Endothelial cell (in vitro differentiated cells): Measurements from ENCODE around the gene ANGEL2. TPM values are rescaled to one million over a fixed set of nuclear protein-coding genes. Genes with fewer than 3 reads are reported as not detected.

ENCODE experiments used
- DNase-seq: peaks from one replicate; pipeline ENCODE4 v3.0.0; 2021; ENCODE audit warnings: low spot score
- H3K27ac Mint-ChIP-seq: one replicate; pipeline ENCODE4 v1.8.0; 2021; ENCODE audit warnings: mixed read lengths, inconsistent platforms; ENCODE audit not compliant: unreplicated experiment
- H3K27me3 Mint-ChIP-seq: one replicate; pipeline ENCODE4 v1.8.0; 2021; ENCODE audit warnings: mild to moderate bottlenecking, moderate library complexity, mixed read lengths, inconsistent platforms; ENCODE audit not compliant: unreplicated experiment
- H3K36me3 Mint-ChIP-seq: one replicate; pipeline ENCODE4 v1.8.0; 2021; ENCODE audit warnings: mild to moderate bottlenecking, low read depth, mixed read lengths, inconsistent platforms; ENCODE audit not compliant: unreplicated experiment
- H3K4me1 Mint-ChIP-seq: one replicate; pipeline ENCODE4 v1.8.0; 2021; ENCODE audit warnings: mild to moderate bottlenecking, mixed read lengths, inconsistent platforms; ENCODE audit not compliant: unreplicated experiment
- H3K4me3 Mint-ChIP-seq: one replicate; pipeline ENCODE4 v1.8.0; 2021; ENCODE audit warnings: mild to moderate bottlenecking, mixed read lengths, inconsistent platforms; ENCODE audit not compliant: unreplicated experiment
- H3K9me3 Mint-ChIP-seq: one replicate; pipeline ENCODE4 v1.8.0; 2021; ENCODE audit warnings: mixed read lengths, inconsistent platforms; ENCODE audit not compliant: unreplicated experiment
- CTCF ChIP-seq: fragments of 200-600 bp; sonication (generic); IDR thresholded peaks from one replicate; pipeline ENCODE4 v1.5.0; 2021; ENCODE audit warnings: antibody characterized with exemption; ENCODE audit not compliant: unreplicated experiment
- total RNA-seq: library from RNA; stranded (reverse); fragmentation: NEBNext Ultra II Directional; extraction: Animal tissue kit (Norgen Biotek cat#: 25700); gene quantifications from one replicate; pipeline ENCODE4 v1.2.1, GENCODE V29; 2021; ENCODE audit not compliant: unreplicated experiment

ANGEL2 gene
- total RNA-seq, 1 donor from 2014 or later = 32.4 TPM

DNA sequence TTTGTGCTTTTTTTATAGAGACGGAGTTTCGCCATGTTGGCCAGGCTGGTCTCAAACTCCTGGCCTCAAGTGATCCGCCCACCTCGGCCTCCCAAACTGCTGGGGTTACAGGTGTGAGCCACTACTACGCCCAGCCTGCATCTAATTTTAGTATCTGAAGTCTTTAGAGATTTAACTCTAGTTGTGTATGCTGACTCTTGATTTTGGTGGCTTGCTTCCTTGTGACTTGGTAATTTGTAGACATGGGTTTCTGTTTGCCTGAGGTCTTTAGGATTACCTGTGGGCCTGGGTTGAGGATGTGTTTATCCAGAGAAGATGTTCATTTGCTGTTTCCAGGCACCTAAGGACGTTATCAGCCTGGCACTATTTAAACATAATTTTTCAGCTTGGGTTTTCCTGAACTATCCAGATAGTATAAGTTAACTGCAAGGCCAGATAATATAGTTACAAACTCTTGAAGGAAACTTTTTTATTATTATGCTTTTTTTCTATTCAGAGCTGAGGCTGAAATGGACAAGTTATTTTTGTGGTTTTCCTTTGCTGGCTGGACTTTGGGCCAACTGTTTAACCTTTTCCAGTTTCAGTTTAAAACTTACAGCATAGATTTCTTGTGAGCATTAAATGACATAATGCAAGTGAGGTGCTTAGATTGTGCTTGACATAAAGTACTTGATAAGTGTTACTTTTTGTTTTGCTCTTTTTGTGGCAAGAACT is 72.8 kb downstream of the ANGEL2 start:
- H3K36me3 Mint-ChIP-seq = no peaks in the 10 kb centered on the region

More for the DNA sequence above, 72.8 kb downstream of the ANGEL2 start:
- Mint-ChIP-seq H3K4me3 (no peak overlapping the region), H3K27me3 (peaks cover 1% of the 10 kb centered on the region), H3K9me3 (no peaks in the 10 kb centered on the region), H3K4me1 (peaks cover 4% of the 10 kb centered on the region), H3K27ac (no peak overlapping the region)
- DNase-seq = no peak
- TF ChIP-seq CTCF = no peak

Other genes starting within 250 kb of the ANGEL2 start
- gene NSL1, start 224.1 kb downstream of the ANGEL2 start, total RNA-seq = 33.0 TPM
- gene TATDN3, start 224.0 kb downstream of the ANGEL2 start, total RNA-seq = 9.9 TPM
- 0.82 TPM for gene SPATA45, start 168.2 kb downstream of the ANGEL2 start, total RNA-seq
- 18.4 TPM for gene FLVCR1, start 157.6 kb downstream of the ANGEL2 start, total RNA-seq
- 8.3 TPM for gene VASH2, start 65.3 kb downstream of the ANGEL2 start, total RNA-seq
- gene RPS6KC1, start 35.4 kb upstream of the ANGEL2 start, total RNA-seq = 19.9 TPM